ENCODE measurements around the gene POP4. TPM values are rescaled to one million over a fixed set of nuclear protein-coding genes. Genes with fewer than 3 reads are reported as not detected.

The POP4 gene, protein sequence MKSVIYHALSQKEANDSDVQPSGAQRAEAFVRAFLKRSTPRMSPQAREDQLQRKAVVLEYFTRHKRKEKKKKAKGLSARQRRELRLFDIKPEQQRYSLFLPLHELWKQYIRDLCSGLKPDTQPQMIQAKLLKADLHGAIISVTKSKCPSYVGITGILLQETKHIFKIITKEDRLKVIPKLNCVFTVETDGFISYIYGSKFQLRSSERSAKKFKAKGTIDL
- total RNA-seq: 85.6 and 96.6 TPM in 2 replicates

DNA sequence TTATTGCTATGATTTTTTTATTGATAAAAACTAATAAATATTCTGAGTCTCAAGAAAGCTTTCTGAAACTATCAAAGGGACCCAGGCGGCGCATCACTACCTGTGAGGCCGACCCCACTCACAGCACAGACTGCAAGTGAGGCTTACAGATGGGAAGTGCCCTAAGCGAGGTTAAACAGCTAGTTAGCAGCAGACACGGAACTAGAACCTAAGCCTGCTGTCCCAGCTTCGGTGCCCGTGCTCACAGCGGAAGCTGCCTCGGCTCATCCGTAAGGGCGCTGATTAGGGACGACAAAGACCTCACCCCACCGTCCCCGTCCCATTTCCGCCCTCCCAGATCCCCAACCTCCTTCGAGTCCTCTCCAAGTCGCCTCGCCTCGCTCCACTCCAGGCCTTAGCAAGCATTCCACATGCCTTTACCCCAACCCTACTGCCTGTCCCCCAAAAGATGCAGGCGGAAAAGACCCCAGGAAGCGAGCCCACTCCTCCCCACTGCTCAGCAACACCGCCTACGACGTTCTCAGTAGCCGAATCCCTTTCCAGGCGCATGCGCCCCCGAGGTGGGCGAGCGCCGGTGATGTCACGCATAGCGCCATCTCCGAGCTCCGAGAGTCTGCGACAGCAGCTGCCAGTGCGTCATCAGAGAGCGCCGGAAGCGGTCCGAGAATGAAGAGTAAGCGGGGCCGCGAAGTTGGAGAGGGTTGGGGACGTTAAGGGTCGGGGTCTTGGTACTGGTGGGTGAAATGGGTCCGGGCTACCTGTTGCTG is at the start of gene POP4:
Gene POP4, plus strand, starts transcription at position 631 of the 767 bp plus-strand sequence. Its CDS starts 36 bp downstream, at position 667.

DNA sequence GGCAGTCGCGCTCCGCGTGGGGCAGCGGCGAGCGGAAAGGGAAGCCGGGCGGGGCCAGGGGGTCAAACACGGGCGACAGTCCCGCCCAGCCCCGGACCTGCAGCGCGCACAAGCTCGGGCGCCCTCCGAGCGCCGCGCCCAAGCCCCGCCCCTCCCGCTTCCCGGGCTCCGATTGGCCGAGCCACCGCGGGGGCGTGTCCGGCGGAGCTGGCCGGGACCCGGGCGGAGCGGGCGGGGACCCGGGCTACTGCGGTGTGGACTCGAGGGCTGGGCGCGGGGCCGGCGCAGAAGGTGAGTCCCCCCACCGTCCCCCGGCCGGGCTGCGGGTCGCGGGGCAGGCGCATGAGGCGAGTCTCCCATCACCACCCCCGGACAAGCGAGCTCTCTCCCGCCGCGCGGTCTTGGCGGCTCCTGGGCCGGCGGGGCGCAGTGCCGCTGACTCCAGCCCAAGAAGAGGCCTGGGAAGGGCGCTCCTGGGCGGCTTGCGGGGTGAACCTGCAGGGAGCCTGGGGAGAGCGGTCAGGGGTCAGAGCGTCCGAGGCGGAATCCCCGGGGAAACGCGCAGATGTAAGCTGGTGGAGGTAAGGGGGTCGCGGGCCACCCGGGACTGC is 59.2 kb downstream of the POP4 start, which contains the start of gene PLEKHF1:
Gene PLEKHF1, plus strand, starts transcription at position 247 of the 611 bp plus-strand sequence. CDS start 8,379 bp downstream, outside the sequence.

Other genes starting within 250 kb of the POP4 start
- gene VSTM2B, start 80.3 kb upstream of the POP4 start, total RNA-seq: not detected in 2 replicates
- gene PLEKHF1, start 59.2 kb downstream of the POP4 start, total RNA-seq: 27.5 and 30.0 TPM in 2 replicates
- 17.0 and 19.0 TPM in 2 replicates for gene C19orf12, start 109.0 kb downstream of the POP4 start, total RNA-seq
- gene CCNE1, start 205.7 kb downstream of the POP4 start, total RNA-seq: 2.9 and 5.4 TPM in 2 replicates

All from aortic smooth muscle cell (primary cell).